Stimulated activated CD4-positive, alpha-beta T cell treated with anti-CD3 and anti-CD28 coated beads, TNF-alpha, amount 100 ng/mL, for 24 hours (primary cell): Measurements from ENCODE around the gene CARD19.

Source experiments
- DNase-seq, 3 experiments: peaks; one replicate each; pipeline ENCODE4 v3.0.0-alpha.2; 2020; ENCODE audit warnings: low read depth in 3 of 3

Gene CARD19

GRCh38 chr9:93064392-93065134 lies 31.5 kb upstream of the CARD19 start:
- peak; percentile 70 to 86 (median 79) for DNase-seq

- no peak for DNase-seq
These were observed 30.8 kb upstream of the CARD19 start for GRCh38 chr9:93065135-93065720.

DNA sequence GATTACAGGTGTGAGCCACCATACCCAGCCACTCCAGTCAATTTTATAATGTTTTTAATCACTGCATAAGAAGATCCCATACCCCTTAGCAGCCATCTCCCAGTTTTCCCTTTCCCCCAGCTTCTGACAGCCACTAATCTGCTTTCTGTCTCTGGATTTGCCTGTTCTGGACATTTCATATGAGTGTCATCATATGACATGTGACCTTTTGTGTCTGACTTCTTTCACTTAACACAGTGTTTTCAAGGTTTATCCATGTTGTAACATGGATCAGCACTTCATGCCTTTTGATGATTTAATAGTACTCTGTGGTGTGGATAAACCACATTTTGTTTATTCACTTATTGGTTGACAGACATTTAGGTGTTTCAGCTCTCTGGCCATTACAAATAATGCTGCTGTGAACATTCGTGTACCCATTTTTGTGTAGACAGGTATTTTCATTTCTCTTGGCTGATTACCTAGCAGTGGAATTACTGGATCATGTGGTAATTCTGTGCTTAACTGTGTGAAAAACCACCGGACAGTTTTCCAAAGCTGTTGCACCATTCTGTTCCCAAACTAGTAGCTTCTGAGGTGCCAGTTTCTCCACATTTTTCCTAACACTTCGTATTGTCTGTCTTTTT lies 28.9 kb upstream of the CARD19 start:
- DNase-seq, result no peak

- DNase-seq, result no peak
These were observed 27.1 kb upstream of the CARD19 start for GRCh38 chr9:93068956-93069355.

DNA sequence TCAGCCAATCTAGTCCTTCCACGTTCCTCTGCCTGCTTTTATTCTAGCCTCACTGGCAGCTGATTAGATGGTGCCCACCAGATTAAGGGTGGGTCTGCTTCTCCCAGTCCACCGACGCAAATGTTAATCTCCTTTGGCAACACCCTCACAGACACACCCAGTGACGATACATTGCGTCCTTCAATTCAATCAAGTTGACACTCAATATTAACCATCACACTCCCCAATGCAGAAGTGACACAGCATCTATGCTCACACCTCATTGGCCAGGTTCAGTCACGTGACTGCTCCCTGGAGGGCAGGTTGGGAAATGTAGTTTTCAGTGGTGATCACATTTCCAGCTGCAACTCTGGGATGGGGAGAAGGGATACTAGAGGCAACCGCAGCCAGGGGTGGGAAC lies 24.6 kb upstream of the CARD19 start:
- DNase-seq, result no peak

DNA sequence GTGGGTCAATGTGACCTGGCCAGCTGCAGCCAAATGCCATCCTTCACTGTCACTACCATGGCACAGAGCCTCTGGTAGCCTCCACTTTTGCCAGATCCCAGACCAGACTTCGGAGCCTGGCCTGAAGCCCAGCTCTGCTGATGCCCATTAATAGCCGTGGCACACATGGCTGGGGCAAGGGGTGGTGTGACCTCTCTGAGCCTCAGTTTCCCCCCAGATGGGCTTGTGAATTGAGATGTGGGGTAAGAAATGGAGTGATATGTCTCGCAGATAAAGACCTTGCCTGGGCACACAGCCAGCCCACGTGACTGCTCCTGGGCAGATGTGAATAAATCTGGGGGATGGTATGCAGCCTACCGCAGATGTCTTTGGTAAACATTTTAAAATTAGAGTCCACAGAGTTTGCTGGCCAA lies 23.6 kb upstream of the CARD19 start:
- no peak for DNase-seq

DNA sequence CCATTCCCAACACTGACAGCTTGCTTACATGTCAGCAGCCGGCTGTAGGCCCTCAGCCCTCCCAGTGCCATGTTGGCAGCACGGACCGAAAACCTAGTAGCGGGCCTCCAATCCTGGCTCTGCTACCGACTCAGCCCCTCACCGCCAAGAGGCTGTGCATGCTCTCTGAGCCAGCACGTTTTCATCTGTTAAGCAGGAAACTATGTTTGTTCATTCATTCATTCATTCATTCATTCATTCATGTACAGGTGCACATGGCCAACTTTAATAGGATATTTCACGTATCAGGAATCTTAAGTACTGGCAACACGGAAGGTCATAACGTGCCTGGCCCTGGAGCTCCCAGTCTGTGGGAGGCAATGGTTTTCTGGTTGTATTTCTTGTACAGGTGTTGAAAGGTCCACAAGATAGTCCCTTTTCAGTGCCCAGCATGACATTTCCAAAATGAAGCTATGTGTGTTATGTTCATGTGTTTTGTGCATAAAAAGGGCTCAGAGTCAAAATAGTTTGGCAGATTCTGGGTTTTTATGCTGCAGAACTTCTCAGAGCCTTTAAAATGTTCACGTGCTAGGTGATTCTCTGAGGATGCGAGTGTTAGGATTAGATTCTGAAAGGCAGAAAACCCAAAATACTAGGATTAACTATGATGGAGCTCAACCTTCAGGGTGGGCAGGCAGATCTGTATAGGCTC lies 19.8 kb upstream of the CARD19 start:
- no peak for DNase-seq

- DNase-seq, result no peak
These were observed 19.3 kb upstream of the CARD19 start for GRCh38 chr9:93076792-93077128.

DNA sequence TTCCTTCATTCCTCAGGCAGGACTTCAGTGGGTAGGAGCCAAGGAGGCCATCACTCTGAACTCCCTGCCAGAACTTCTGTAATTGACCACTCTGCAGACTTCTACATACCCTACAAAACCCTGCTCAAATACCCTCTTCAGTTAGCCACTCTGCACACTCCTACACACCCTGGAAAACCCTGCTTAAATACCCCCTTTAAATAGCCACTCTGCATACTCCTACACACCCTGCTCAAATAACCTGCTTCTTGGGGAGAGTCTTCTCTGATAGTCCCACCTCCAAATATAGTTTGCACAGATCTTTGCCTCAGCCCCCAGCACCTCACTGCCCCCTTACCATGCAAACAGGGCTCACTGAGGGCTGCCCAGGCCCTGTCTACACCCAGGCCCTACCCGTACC lies 18.6 kb upstream of the CARD19 start:
- DNase-seq, result no peak

GRCh38 chr9:93077811-93078210 lies 18.2 kb upstream of the CARD19 start:
- no peak for DNase-seq

DNA sequence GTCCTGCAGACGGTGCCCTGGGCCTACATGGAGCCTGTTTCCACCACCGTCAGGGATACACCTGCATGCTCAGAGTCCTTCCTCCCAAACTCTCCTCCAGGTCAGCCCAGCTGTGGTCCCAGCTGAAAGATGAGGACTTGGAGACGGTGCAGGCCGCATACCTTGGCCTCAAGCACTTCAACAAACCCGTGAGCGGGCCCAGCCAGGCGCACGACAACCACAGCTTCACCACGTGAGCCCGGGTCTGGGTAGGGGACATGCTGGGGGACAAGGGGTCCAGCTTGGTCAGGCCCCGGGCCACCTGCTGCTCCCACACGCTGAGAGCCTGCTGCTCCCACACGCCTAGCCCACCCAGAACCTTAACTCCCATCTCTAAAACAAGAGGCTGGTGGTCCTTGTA lies 16.6 kb upstream of the CARD19 start:
- no peak for DNase-seq

DNA sequence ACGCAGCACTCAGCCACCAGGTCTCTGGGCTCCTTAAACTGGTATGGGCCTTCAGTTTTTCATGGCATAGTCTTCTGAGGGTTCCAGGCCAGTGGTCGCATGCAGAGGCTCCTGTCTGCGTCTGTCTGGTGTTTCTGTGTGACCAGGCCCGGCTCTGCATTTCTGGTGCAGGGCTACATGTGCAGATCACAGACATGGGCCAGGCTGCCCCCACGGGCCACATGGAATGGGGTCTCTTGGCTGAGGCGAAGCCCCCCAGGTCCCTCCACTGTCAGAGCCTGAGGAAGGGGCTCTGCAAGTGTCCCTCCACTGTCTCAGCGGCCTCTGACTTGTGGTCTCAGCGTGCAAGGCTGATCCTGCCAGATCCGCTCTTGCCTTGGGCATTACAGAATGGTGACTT lies 15.6 kb upstream of the CARD19 start:
- no peak for DNase-seq

DNA sequence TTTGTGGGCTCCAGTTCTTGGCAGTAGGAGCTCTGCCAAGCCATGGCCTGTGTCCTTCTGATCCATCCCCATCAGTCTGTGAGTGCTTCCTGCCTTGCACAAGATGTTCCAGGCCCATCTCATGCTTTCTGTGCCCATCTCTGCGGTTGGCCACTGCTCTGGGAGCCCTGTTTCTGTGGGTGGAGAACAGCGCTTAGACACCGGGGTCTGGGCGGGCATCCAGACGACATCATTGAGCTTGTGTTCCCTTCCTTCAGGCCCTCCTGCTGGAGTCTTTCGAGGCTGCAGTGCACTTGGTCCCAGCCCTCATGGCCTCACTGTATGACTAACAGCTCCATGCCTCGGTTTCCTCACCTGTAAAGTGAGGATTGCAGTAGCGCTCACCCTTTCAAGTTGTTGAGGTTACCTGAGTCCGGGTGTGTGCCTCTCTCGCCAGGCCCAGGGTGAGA lies 14.9 kb upstream of the CARD19 start:
- DNase-seq, result no peak

DNA sequence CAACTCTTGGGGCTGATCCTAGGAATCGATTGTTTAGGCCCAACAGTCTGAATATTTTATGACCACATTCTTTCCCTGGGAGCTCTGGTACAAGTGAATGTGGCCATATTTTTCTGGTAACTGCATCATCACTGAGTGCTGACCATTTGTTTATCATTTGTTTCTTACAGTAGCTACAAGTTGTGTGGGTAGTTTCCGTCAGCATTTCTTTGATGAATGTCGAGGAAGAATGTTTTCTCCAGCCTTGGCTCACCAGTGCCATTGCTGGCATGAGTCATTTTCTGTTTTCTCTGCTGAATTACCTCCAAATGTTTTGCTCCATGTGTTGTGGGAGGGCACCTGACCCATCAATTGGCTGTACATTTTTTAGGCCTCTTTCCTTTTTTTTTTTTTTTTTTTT lies 14.1 kb upstream of the CARD19 start:
- DNase-seq, result no peak

- no peak for DNase-seq
These were observed 13.1 kb upstream of the CARD19 start for GRCh38 chr9:93082841-93083411.

DNA sequence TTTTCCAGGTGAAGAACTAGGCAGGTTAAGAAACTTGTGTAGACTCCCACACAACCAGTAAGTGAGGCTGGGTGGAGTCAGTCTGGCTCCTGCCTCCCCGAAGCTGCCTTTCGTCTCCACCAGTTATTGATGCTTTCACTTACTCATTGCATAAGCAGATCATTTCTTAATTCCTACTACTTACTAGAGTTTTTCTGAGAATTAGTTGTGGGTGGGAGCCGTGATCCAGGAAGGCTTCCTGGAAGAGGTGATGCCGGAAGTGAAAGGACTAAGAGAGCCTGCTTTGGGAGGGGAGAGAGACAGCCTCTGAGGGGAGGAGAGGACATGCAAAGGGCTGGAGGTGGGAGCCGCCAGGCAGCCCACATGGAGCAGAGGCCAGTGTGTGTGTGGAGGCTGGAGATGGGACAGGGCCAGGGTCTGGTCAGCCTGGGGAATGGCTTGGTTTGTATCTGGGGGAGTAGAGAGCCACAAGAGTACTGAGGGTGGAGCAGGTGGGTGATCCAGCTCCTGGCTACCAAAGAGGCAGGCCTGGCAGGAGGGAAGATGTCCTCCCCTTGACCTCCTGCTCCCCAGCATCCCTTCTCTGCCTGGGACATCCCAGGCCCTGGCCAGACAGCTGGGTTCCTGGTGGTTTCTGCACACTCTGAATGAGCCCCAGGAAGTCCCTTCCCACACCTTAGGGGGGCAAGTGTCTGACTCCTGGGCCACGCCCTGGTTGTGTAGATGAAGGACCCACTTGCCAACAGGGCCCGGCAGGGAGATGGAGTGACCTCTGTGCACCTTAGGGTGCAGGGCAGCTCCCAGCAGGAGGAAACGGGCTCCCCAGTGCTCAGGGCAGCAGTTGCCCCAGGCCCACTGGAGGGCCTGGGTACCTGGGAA lies 12.2 kb upstream of the CARD19 start:
- DNase-seq, result peak in 1 of 3 experiments; percentile 39

GRCh38 chr9:93084471-93084881 lies 11.5 kb upstream of the CARD19 start:
- DNase-seq, result no peak

GRCh38 chr9:93085676-93086075 lies 10.3 kb upstream of the CARD19 start:
- no peak for DNase-seq

DNA sequence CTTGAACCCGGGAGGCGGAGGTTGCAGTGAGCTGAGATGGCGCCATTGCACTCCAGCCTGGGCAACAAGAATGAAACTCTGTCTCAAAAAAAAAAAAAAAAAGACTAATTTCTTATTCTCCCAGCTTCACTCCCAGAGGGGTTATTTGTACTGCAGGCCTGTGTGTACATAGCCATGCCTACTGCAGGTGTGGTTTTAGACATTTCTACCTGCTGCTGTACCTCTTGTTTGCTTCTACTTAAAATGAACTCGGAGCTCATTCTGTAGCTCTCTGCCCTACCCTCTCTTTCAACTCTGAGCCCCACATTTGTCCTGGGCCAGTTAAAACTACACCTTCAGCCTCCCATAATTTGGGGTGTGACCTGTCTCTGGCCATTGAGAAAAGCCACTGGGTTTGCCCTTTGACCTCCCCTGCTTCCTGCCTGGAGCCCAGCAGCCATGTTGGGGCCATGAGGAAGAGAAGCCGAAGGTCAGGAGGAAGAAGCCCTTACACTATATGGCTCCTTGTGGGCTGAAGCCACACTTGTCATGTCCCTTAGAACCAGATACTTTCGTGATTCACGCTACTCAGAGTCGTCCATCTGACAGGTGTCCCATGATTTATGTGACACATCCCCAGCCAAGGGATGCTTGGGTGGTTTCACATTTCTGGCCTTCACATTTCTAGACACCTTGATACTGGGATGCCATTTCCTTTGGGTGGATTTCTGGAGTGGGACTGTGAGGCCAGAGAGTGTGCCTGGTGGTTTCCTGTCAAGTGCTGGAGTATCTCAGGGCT lies 9.4 kb upstream of the CARD19 start:
- DNase-seq, result no peak

- no peak for DNase-seq
These were observed 7.9 kb upstream of the CARD19 start for GRCh38 chr9:93087971-93088655.
